ENCODE results near the gene CMKLR1.

The CMKLR1 gene

GRCh38 chr12:108277613-108278012 lies 61.5 kb downstream of the CMKLR1 start:
- no peak for TF ChIP-seq POLR2AphosphoS5 (IDR thresholded peaks at IDR 0.05; ENCODE audit: low read depth, low read length)
- TF ChIP-seq, protein P1, sequence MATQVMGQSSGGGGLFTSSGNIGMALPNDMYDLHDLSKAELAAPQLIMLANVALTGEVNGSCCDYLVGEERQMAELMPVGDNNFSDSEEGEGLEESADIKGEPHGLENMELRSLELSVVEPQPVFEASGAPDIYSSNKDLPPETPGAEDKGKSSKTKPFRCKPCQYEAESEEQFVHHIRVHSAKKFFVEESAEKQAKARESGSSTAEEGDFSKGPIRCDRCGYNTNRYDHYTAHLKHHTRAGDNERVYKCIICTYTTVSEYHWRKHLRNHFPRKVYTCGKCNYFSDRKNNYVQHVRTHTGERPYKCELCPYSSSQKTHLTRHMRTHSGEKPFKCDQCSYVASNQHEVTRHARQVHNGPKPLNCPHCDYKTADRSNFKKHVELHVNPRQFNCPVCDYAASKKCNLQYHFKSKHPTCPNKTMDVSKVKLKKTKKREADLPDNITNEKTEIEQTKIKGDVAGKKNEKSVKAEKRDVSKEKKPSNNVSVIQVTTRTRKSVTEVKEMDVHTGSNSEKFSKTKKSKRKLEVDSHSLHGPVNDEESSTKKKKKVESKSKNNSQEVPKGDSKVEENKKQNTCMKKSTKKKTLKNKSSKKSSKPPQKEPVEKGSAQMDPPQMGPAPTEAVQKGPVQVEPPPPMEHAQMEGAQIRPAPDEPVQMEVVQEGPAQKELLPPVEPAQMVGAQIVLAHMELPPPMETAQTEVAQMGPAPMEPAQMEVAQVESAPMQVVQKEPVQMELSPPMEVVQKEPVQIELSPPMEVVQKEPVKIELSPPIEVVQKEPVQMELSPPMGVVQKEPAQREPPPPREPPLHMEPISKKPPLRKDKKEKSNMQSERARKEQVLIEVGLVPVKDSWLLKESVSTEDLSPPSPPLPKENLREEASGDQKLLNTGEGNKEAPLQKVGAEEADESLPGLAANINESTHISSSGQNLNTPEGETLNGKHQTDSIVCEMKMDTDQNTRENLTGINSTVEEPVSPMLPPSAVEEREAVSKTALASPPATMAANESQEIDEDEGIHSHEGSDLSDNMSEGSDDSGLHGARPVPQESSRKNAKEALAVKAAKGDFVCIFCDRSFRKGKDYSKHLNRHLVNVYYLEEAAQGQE (IDR thresholded peaks at IDR 0.05; ENCODE audit: insufficient read depth in 1 of 2, low read depth in 2 of 2, low read length in 2 of 2) = no peak
- TF ChIP-seq TAF1 (IDR thresholded peaks at IDR 0.05; ENCODE audit: borderline replicate concordance, insufficient read depth, low read length) = no peak
- TF ChIP-seq FOXP2 (optimal IDR thresholded peaks at IDR 0.05; ENCODE audit: borderline replicate concordance, extremely low read depth, extremely low read length, insufficient read depth) = no peak
- no peak for TF ChIP-seq SIN3A (IDR thresholded peaks at IDR 0.05; ENCODE audit: borderline replicate concordance, insufficient read depth, low read length)

- TF ChIP-seq FOXP2 (optimal IDR thresholded peaks at IDR 0.05; ENCODE audit: borderline replicate concordance, extremely low read depth, extremely low read length, insufficient read depth) (no peak), TAF1 (IDR thresholded peaks at IDR 0.05; ENCODE audit: borderline replicate concordance, insufficient read depth, low read length) (no peak), SIN3A (IDR thresholded peaks at IDR 0.05; ENCODE audit: borderline replicate concordance, insufficient read depth, low read length) (no peak), POLR2AphosphoS5 (IDR thresholded peaks at IDR 0.05; ENCODE audit: low read depth, low read length) (no peak)
- TF ChIP-seq, protein P1 (IDR thresholded peaks at IDR 0.05; ENCODE audit: insufficient read depth in 1 of 2, low read depth in 2 of 2, low read length in 2 of 2) = no peak
Measured at GRCh38 chr12:108273217-108273616, 65.9 kb downstream of the CMKLR1 start.

- TF ChIP-seq FOXP2 (optimal IDR thresholded peaks at IDR 0.05; ENCODE audit: borderline replicate concordance, extremely low read depth, extremely low read length, insufficient read depth) = no peak
- TF ChIP-seq SIN3A (IDR thresholded peaks at IDR 0.05; ENCODE audit: borderline replicate concordance, insufficient read depth, low read length) = no peak
- TF ChIP-seq TAF1 (IDR thresholded peaks at IDR 0.05; ENCODE audit: borderline replicate concordance, insufficient read depth, low read length) = no peak
- no peak for TF ChIP-seq POLR2AphosphoS5 (IDR thresholded peaks at IDR 0.05; ENCODE audit: low read depth, low read length)
- TF ChIP-seq, protein P1 (IDR thresholded peaks at IDR 0.05; ENCODE audit: insufficient read depth in 1 of 2, low read depth in 2 of 2, low read length in 2 of 2) = no peak
Measured at GRCh38 chr12:108271951-108272872, 66.9 kb downstream of the CMKLR1 start.

- no peak for TF ChIP-seq TAF1 (IDR thresholded peaks at IDR 0.05; ENCODE audit: borderline replicate concordance, insufficient read depth, low read length)
- no peak for TF ChIP-seq POLR2AphosphoS5 (IDR thresholded peaks at IDR 0.05; ENCODE audit: low read depth, low read length)
- TF ChIP-seq, protein P1 (IDR thresholded peaks at IDR 0.05; ENCODE audit: insufficient read depth in 1 of 2, low read depth in 2 of 2, low read length in 2 of 2) = no peak
- no peak for TF ChIP-seq SIN3A (IDR thresholded peaks at IDR 0.05; ENCODE audit: borderline replicate concordance, insufficient read depth, low read length)
- no peak for TF ChIP-seq FOXP2 (optimal IDR thresholded peaks at IDR 0.05; ENCODE audit: borderline replicate concordance, extremely low read depth, extremely low read length, insufficient read depth)
Measured at GRCh38 chr12:108270849-108271143, 68.3 kb downstream of the CMKLR1 start.
